HG02798 (cell line): ENCODE results near the gene TANK.

ENCODE experiments used
- ATAC-seq: cut with Tn5 transposase; IDR thresholded peaks from one replicate; pipeline ENCODE4 v1.9.1; 2021; ENCODE audit warnings: mild to moderate bottlenecking; ENCODE audit not compliant: unreplicated experiment, poor library complexity

TANK gene

GRCh38 chr2:161219211-161219610 lies 59.0 kb downstream of the TANK start:
- no peak for ATAC-seq

GRCh38 chr2:161223139-161223732 lies 63.0 kb downstream of the TANK start:
- peak; percentile 66 for ATAC-seq

- no peak for ATAC-seq
Observed at GRCh38 chr2:161228511-161229240, 68.4 kb downstream of the TANK start.

GRCh38 chr2:161230959-161231358 lies 70.7 kb downstream of the TANK start:
- ATAC-seq, result no peak

- no peak for ATAC-seq
Observed at GRCh38 chr2:161232571-161232970, 72.3 kb downstream of the TANK start.

- ATAC-seq, result no peak
Observed at GRCh38 chr2:161233858-161234431, 73.7 kb downstream of the TANK start.

- ATAC-seq, result no peak
Observed at GRCh38 chr2:161234627-161235026, 74.4 kb downstream of the TANK start.

- peak; percentile 57 for ATAC-seq
Observed at GRCh38 chr2:161237392-161238264, 77.4 kb downstream of the TANK start.

- ATAC-seq, result no peak
Observed at GRCh38 chr2:161238265-161238559, 78.0 kb downstream of the TANK start.

- ATAC-seq, result peak; percentile 50
Observed at GRCh38 chr2:161238560-161239325, 78.5 kb downstream of the TANK start.

GRCh38 chr2:161239326-161240109 lies 79.3 kb downstream of the TANK start:
- ATAC-seq, result no peak

GRCh38 chr2:161241894-161242293 lies 81.7 kb downstream of the TANK start:
- no peak for ATAC-seq

GRCh38 chr2:161243312-161243711 lies 83.1 kb downstream of the TANK start:
- peak; percentile 27 for ATAC-seq

GRCh38 chr2:161243905-161244304 lies 83.7 kb downstream of the TANK start:
- no peak for ATAC-seq

GRCh38 chr2:161244387-161245260 lies 84.4 kb downstream of the TANK start:
- peak; percentile 92 for ATAC-seq

- ATAC-seq, result no peak
Observed at GRCh38 chr2:161245261-161245553, 85.0 kb downstream of the TANK start.

GRCh38 chr2:161245671-161246070 lies 85.4 kb downstream of the TANK start:
- ATAC-seq, result no peak

GRCh38 chr2:161246281-161246680 lies 86.1 kb downstream of the TANK start:
- ATAC-seq, result no peak
